HG03039 (cell line): ENCODE measurements around the gene TREML1.

ENCODE experiments used
- ATAC-seq: cut with Tn5 transposase; IDR thresholded peaks from one replicate; pipeline ENCODE4 v1.9.1; 2021; ENCODE audit warnings: mild to moderate bottlenecking, moderate library complexity; ENCODE audit not compliant: unreplicated experiment

Gene TREML1

GRCh38 chr6:41179163-41179562 lies 25.0 kb upstream of the TREML1 start:
- ATAC-seq = no peak

DNA sequence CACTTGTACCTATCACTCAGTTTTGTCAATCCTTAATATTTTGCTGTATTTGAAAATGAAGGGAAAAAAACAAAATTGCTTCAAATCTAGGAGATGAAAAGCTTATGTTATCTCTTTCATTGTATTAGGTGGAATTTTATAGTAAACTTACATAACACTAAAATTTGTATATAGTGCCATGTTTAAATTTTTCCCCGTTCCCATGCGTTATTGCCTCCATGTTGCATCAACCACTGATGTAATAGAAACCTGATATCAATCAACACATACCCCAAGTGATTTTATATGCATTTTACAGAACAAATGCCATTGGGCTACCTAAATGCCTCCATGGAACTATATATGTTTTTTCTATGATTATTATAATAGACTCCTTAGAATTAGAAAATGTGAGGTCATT lies 23.5 kb upstream of the TREML1 start:
- no peak for ATAC-seq

DNA sequence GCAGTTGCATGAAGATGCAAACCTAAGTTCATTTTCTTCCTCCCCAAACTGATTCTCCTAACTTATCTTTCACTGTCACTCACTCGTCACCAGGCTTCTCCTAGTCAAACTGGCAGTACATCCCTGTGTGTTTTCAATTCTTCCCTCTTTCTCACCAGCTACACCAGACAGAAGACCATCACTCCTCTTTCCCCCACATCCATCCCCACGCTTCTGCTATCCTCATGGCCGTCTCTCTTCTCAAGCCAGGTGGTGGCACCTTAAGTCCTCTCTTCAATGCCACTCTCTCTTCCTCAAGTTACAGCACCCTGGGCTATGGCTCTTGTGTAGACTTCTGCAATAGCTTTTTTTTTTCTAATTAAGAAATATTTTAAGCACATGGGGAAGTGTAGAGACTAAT lies 23.1 kb upstream of the TREML1 start:
- no peak for ATAC-seq

DNA sequence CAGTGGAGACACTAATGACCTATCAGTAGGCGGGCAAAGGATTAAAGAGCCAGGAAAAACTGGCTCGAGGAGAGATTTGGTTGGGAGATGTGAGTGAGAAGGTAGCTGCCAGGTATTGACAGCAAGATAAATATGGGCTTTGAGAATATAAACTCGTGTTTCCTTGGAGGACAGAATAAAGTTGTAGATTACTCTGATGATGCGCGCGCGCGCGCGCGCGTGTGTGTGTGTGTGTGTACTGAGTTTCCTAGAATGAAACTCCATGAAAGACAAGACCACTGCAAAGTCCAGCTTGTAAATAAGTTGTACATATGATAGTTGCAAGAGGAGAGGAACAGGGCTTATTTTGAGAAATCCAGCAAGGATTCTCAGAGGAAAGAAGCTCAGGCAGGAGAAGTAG lies 22.0 kb upstream of the TREML1 start:
- no peak for ATAC-seq

- ATAC-seq = no peak
These were observed 20.9 kb upstream of the TREML1 start for GRCh38 chr6:41175084-41175483.

GRCh38 chr6:41174610-41175009 lies 20.5 kb upstream of the TREML1 start:
- ATAC-seq = no peak

GRCh38 chr6:41171908-41172307 lies 17.8 kb upstream of the TREML1 start:
- no peak for ATAC-seq

DNA sequence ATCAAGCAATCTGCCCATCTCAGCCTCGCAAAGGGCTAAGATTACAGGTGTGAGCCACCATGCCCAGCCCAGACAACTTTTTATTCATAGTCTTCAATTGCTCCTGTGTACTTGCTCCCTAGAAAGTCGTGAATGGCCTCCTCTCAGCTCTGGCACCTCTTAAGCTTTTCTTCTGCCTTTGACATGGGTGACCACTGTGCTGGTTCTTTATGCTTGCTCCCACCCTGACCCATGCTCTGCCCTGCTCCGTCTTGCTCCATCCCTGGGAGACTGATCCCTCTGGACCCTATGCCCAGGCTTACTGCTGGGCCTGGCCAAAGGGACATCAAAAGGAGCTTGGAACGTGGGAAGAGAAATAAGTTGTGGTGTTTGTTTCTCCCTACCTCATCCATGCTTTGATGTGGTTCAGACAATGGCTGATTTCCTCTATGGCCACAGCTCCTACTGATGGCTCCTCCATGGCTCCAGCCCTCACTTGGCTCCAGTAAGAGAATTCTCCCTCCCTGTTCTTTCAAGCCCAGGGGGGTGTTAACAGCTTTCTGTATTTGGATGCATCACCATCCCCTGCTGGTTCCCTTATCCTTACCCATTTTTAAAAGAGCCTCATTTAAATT lies 16.5 kb upstream of the TREML1 start:
- ATAC-seq = no peak

DNA sequence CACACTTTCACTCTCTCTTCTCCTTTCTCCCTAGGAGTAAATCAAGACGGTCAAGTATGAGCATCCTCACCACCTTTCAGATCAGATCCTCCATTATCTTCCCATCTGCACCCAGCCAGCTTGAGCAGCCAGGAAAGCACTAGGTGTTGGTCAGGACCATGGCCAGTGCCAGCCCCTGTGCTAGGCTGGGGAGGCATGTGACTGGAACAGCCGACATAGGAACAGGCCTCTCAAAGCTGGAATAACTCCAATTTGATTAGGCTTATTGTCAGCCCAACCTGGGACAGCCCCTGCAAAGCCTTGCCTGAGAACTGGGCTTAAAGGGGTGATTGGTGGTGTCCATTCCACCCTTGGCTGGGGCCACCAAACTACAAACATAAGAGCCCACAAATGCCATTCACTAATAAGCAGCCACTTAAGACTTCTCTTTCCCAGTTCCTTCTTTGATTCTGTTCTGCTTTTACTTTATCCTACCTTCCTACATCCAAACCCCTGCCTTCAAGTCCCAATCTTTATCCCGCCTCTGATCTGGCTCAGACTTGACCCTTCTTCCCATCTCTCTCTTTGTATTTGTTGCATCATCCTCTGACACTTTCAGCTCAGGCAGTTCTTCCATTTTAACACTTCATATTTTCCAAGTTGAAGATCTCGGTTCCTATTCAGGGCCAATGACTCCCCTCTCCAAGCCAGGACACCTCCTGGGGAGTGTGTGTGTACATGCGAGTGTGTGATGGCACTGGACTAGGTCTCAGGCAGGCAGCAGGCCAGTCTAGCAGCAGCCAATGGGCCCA lies 13.2 kb upstream of the TREML1 start:
- no peak for ATAC-seq

DNA sequence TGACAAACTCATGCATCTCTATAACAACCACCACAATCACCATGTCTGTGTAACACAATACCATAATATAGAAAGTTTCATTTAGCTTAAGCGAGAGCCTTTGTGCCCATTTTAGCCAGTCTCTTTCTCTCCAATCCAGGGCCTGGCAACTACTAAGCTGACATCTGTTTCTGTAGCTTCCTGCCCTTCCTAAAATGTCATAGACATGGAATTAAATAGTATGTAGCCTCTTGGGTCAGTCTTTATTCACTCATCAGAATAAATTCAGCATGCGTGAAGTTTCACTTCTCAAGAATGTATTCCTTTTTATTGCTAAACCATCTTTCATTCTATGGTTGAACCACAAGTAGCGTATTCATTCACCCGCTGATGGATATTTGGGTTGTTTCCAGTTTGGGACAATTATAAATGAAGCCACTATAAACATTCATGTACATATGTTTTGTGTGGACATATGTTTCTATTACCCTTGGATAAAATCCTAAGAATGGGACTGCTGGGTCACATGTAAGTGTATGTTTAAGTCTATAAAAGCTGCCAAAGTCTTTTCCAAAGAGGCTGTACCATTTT lies 10.5 kb upstream of the TREML1 start:
- ATAC-seq = no peak

- no peak for ATAC-seq
These were observed 9.2 kb upstream of the TREML1 start for GRCh38 chr6:41163419-41163717.

DNA sequence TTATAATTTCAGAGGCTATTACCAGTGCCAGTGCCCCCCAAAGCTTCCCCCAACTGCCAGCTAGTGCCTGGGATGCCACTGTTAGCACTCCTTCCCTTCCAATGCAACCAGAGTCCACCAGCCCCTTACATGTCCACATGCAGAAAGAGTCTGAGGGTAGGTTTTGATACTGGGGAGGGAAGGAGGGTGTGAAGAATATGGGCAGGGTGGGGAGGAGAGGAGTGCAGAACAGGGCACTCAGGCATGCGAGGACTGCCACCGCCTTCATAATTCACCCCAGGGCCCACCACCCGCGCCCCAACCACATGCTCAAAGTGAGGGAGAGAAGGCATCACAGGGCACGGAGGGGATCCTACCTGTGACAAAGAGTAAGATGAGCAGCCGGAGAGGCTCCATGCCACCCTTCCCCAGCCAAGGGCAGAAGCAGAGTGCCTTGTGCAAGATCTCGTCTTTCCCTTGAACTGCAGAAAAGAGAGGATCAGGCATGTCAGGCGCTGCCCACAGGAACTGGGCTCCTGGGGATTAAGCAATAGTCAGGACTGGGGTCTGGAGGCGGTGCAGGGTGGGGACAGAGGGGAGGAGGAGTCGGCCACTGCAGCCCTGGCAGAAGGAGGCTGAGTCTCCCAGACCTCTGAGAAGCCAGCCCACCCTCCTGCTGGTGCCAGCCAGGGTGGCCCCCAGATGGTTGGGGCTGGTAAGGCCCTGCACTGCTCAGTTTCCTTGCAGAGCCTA lies 8.7 kb upstream of the TREML1 start, which contains the start of gene TREM2:
TSS of gene TREM2 (minus strand) at position 430 of the 732 bp plus-strand sequence. CDS start at position 396, 34 bp downstream.
- ATAC-seq = no peak

DNA sequence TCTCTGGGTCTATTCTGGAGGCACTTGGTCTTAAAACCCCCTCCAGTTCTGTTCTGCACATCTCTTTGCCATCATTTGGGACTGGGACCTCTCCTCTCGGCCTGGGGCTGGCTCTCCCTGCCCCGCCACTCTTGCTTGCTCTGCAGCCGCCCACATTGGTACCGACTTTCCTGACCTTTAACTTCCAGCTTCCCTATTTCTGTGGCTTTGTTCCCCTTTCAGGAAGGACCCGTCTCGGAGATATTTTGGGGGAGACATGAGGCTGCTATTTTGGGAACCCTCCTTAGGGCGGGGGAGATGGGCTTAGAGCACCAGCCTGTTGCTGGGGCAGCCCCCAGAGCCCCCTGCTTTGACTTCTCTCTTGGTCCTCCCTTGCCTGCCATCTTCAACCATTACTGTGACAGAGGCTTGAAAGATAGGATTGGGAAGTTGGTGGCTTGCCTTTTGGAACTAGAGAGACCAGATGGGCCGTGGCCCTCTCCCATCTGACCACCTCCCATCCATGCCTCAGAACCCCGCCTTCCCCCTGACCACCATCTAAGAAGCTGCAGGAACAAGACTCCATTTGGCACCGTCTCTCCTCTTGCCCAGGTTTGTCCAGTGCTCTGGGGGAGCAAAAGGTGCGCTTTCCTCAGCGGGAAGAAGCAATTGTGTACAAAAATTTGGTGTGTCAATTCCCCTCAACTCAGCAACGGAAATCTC lies 7.9 kb upstream of the TREML1 start:
- ATAC-seq = no peak

DNA sequence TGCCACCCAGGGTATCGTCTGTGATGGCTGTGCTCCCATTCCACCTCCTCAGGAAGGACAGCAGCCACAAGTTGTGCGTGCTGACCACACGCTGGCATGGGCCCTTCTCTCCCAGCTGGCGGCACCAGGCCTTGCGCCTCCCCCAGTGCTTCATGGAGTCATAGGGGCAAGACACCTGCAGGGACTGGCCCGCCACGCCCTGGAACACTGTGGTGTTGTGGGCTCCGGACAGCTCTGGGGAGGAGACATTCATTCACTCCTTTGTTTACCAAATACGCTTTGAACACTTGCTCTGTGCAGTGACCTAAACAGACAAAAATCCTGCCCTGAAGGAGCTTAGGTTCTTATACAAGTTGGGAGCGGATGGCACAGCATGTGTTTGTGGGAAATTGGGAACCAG lies 7.2 kb upstream of the TREML1 start:
- no peak for ATAC-seq

DNA sequence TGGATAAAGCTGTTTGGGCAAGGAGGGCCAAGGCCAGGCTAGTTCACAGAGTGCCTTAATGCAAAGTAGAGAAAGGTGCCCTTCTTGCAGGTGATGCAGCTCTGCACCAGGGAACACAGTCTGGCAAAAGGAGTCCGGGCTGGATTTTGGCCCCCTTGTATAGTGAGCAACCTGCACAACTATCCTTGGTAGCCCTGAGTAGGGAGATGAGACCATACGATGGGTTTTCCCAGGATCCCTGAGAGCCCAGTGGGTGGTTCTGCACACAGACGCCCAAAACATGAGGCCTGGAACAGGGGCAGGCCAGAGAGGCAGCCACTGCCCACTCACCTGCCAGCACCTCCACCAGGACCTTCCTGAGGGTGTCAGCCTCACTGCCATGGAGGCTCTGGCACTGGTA lies 6.8 kb upstream of the TREML1 start:
- no peak for ATAC-seq

DNA sequence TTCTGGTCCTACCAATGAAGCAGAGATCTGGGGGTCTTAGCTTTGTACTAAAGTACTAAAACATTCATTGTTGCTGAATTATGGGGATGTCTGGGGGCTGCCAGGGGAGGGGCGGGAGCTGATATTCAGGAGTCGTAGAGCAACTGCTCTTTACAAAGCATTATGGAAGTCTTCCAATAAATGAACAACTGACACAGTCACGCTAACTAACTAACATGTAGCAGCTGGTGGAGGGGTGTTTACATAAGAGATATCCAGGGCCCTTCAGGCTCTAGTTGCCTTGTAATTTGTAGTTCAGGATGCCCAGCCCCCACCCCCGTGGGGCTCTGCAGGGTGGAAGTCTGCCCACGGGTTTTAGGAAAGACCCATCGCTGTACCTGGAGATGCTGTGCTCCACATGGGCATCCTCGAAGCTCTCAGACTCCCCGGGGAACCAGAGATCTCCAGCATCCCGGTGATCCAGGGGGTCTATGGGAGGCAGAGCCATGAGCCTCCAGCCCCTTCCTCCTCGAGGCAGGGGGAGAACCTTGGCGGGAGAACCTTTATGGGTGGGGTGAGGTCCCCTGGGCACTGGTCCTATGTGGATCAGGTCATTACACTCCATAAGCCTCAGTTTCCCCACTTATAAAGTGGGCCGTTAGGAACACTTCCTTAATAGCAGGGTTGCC lies 5.4 kb upstream of the TREML1 start:
- ATAC-seq = no peak

- ATAC-seq = no peak
These were observed 3.2 kb upstream of the TREML1 start for GRCh38 chr6:41157323-41157722.

- ATAC-seq = no peak
These were observed 2.6 kb upstream of the TREML1 start for GRCh38 chr6:41156771-41157170.

GRCh38 chr6:41156001-41156400 lies 1.9 kb upstream of the TREML1 start:
- no peak for ATAC-seq

GRCh38 chr6:41155132-41155805 lies 1.1 kb upstream of the TREML1 start:
- ATAC-seq = no peak
